BJ (cell line): Measurements from ENCODE around the gene PEPD. TPM values are rescaled to one million over a fixed set of nuclear protein-coding genes. Genes with fewer than 3 reads are reported as not detected.
A peak's percentile ranks its signal among the peaks of the same experiment; 100 is the strongest.

Experiments used
- CTCF ChIA-PET: fragments of 350-600 bp; formaldehyde crosslinking; extraction: SDS; loops from one replicate; lab custom pipeline; 2021; ENCODE audit warnings: antibody characterized with exemption, inconsistent platforms; lab: Yijun Ruan, JAX
- POLR2A ChIA-PET: fragments of 300-600 bp; sonication (Branson Sonifier 250); formaldehyde crosslinking; extraction: SDS; loops from one replicate; lab custom pipeline; 2021; ENCODE audit warnings: antibody characterized with exemption; lab: Charles Lee
- DNase-seq: peaks from one replicate; pipeline ENCODE4 v3.0.0-alpha.2; 2011; ENCODE audit warnings: low read depth
- H3K27me3 ChIP-seq: 2 replicates; pipeline ENCODE4 v1.6.0; 2011; ENCODE audit warnings: low read length; ENCODE audit not compliant: control insufficient read depth, insufficient read depth
- H3K36me3 ChIP-seq: 2 replicates; pipeline ENCODE4 v1.5.1; 2011; ENCODE audit warnings: low read length; ENCODE audit not compliant: control insufficient read depth, insufficient read depth
- H3K4me3 ChIP-seq: 2 replicates; pipeline ENCODE4 v1.5.1; 2011; ENCODE audit warnings: low read depth, mild to moderate bottlenecking, control low read depth, low read length
- CTCF ChIP-seq: IDR thresholded peaks from 2 replicates; pipeline ENCODE4 v1.5.1; 2011; ENCODE audit warnings: low read depth, mild to moderate bottlenecking, control low read depth, inconsistent platforms, low read length, moderate library complexity; ENCODE audit not compliant: insufficient read depth
- polyA plus RNA-seq: library from polyadenylated mRNA; depleted of rRNA; stranded (reverse); fragments of >200 nt; gene quantifications from 2 replicates; pipeline ENCODE4 v1.2.3, GENCODE V29; 2011

Gene PEPD
- polyA plus RNA-seq, 1 experiment, result 97.6 TPM

- Histone ChIP-seq H3K27me3 (peaks cover 2% of the 10 kb centered on the region; the same call in 1 of the 2 replicates), H3K36me3 (no peaks in the 10 kb centered on the region), H3K4me3 (no peak overlapping the region)
- CTCF ChIA-PET, result interaction anchor here (1.3 to 2.6 kb wide), 2 partner anchors 248 to 255 kb away, joined by 3 to 8 read pairs; no protein-coding TSS in a partner anchor
- POLR2A ChIA-PET, result no interaction called here
- TF ChIP-seq CTCF, result no peak
- no peak for DNase-seq
Measured at GRCh38 chr19:33523167-33523566, 1.6 kb upstream of the PEPD start.

- DNase-seq, result no peak
- no peak for TF ChIP-seq CTCF
- Histone ChIP-seq H3K36me3 (no peaks in the 10 kb centered on the region), H3K4me3 (peak overlapping the region; percentile 96), H3K27me3 (peaks cover 2% of the 10 kb centered on the region; the same call in 1 of the 2 replicates)
- CTCF ChIA-PET, result interaction anchor here (0.6 to 2.6 kb wide), 3 partner anchors 92 to 249 kb away, joined by 3 to 8 read pairs (median 3); no protein-coding TSS in a partner anchor
- POLR2A ChIA-PET, result no interaction called here
Measured at GRCh38 chr19:33522371-33522662, 726 bp upstream of the PEPD start.

GRCh38 chr19:33520844-33521479 is 629 bp downstream of the PEPD start:
- POLR2A ChIA-PET, result interaction anchor here (0.6 kb wide), 1 partner anchor 12 kb away, joined by 19 read pairs; no protein-coding TSS in a partner anchor
- TF ChIP-seq CTCF, result no peak
- Histone ChIP-seq H3K27me3 (peaks cover 2% of the 10 kb centered on the region; the same call in 1 of the 2 replicates), H3K36me3 (no peaks in the 10 kb centered on the region), H3K4me3 (peak overlapping the region; percentile 96)
- DNase-seq, result no peak
- CTCF ChIA-PET, result interaction anchor here (1.6 to 2.1 kb wide), 3 partner anchors 13 to 105 kb away, joined by 3 to 6 read pairs (median 4); no protein-coding TSS in a partner anchor

GRCh38 chr19:33520048-33520643 is 1.4 kb downstream of the PEPD start:
- TF ChIP-seq CTCF, result no peak
- no peak for DNase-seq
- ChIA-PET CTCF (interaction anchor here (1.7 to 2.1 kb wide), 2 partner anchors 12 to 104 kb away, joined by 4 to 6 read pairs; no protein-coding TSS in a partner anchor), POLR2A (no interaction called here)
- no peaks in the 10 kb centered on the region for H3K36me3 ChIP-seq
- no peak overlapping the region for H3K4me3 ChIP-seq
- 0 out of 2 replicates have a peak, but pooled peaks cover 2% of the 10 kb centered on the region for H3K27me3 ChIP-seq

- Histone ChIP-seq H3K36me3 (no peaks in the 10 kb centered on the region), H3K27me3 (no peaks in the 10 kb centered on the region), H3K4me3 (no peak overlapping the region)
- TF ChIP-seq CTCF, result no peak
- no peak for DNase-seq
- CTCF ChIA-PET, result interaction anchor here (0.6 to 2.1 kb wide), 2 partner anchors 103 to 747 kb away, joined by 4 to 6 read pairs; no protein-coding TSS in a partner anchor
- POLR2A ChIA-PET, result no interaction called here
Measured at GRCh38 chr19:33519416-33519815, 2.2 kb downstream of the PEPD start.
